Activated CD8-positive, alpha-beta memory T cell treated with anti-CD3 and anti-CD28 coated beads, Interleukin-2, amount 50 U/mL, for 4 hours (primary cell): ENCODE data around the gene KLRF2.
"Not testable (repeated sequence)": the region's sequence is repeated elsewhere in the genome, so short reads cannot be mapped to it uniquely, and the experiment has no call there.

Experiments used
- DNase-seq: peaks from one replicate; pipeline ENCODE4 v3.0.0-alpha.2; 2020

The KLRF2 gene, protein sequence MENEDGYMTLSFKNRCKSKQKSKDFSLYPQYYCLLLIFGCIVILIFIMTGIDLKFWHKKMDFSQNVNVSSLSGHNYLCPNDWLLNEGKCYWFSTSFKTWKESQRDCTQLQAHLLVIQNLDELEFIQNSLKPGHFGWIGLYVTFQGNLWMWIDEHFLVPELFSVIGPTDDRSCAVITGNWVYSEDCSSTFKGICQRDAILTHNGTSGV

DNA sequence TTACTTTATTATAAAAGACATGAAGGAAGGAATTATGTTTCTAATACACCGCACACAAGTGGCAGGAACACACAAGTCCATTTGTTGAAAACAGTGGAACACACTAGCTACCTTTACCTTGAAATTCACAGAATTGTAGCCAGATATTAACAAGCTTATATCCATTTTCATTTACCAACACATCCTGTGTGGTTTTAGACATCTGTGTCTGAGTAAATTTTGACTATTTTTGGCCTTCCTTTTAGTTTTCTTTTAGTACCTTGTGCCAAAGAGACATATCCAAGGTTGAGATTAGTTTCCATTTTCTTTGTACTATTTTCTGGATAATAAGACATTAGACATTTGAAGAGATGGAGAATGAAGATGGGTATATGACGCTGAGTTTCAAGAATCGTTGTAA lies at the start of gene KLRF2:
Gene KLRF2, plus strand, starts transcription at position 244 of the 400 bp plus-strand sequence. Its CDS starts 107 bp downstream, at position 351.
- no peak for DNase-seq

DNA sequence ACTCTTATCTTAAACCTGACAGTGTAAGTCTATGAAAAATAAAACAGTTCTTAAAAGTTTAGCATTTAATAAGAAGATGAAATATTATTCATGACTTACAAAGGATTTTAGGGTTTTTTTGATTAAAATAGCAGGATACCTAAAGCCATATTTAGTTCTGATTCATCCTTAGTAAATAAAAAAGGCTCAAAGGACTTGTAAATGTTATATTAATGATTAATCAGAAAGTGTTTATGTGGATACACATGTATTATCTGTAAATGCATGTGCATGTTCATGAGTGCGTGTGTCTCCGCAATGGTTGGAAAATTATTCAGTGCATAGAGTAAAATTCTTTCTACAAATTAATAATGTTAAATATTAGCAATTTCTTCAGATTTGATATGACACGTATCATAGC lies 49.6 kb upstream of the KLRF2 start:
- no peak for DNase-seq

DNA sequence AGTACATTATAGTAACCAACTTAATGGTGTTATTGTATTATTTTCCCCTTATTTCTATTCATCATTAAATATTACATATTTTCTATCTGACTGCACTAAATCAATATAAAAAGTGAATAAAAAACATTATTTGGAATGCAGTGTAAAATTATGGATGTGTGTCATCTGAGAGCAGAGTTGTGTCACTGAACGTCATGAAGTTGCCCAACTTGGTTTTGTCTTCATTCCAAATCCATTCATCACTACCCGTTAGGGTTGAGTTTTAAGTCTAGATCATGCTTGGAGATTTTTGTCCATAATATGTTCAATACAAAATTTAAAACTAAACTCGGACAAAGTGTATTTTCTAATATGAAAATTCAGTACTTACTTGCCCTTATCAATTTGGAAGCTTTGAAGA lies 37.9 kb upstream of the KLRF2 start:
- no peak for DNase-seq

DNA sequence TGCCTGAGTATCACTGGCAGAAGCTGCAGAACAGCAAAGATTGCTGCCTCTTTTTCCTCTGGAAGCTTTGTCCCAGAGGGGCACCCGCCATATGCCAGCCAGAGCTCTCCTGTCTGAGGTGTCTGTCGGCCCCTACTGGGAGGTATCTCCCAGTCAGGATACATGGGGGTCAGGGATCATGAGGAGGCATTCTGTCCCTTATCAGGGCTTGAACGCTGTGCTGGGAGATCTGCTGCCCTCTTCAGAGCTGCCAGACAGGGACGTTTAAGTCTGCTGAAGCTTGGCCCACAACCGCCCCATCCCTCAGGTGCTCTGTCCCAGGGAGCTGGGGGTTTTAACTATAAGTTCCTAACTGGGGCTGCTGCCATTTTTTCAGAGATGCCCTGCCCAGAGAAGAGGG lies 32.4 kb upstream of the KLRF2 start:
- no peak for DNase-seq

DNA sequence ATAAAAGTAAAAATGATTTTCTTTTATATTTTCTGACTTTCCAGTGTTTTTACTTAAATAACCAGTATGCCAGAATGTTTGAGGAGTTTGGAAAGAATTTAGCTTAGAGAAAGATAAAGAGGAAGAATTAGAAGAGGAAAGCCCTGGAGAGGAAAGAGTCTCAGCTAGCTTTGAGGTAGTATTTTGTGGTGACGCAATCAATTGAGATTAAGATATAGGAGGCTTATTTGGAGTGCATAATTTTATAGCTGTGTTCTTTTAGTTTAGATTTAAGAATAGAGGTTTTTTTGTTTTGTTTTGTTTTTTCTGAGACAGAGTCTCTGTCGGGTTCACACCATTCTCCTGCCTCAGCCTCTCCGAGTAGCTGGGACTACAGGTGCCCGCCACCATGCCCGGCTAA lies 30.2 kb upstream of the KLRF2 start:
- DNase-seq = no peak

DNA sequence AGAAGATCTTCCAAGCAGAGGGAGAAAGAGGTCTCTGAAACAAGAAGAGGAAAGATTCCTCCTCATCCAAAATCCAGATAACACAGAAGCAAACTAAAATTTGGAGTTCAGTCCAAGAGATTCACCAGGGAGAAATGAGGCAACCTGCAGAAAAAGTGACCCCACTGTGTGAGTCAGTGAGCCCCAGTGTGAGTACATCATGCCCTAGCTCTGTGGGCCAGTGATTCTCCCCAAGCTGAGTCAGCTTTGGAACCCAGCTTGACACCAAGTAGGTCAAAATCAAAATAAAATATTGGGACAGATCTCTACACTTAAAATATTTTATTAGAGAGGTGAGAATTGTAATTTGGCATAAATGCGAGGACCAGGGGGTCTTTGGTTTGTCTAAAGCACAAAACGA lies 29.4 kb upstream of the KLRF2 start:
- no peak for DNase-seq

DNA sequence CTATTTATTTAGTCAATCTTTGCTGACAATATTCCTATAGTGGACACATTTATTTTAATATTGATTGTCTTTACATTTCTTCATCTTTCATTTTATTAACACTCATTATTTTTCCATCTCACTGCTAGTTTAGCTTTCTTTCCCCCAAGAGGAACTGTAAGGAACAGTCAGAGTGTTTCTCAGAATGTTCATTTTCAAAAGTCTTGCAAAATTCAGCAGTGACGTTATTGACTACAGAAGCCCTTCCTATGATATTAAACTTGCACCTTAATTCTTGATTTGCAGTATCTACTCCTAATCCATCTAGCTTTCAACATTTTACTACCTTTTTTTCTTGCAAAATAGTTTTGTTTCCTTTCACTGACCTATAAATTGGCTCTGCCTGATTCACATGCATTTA lies 25.1 kb upstream of the KLRF2 start:
- DNase-seq = no peak

DNA sequence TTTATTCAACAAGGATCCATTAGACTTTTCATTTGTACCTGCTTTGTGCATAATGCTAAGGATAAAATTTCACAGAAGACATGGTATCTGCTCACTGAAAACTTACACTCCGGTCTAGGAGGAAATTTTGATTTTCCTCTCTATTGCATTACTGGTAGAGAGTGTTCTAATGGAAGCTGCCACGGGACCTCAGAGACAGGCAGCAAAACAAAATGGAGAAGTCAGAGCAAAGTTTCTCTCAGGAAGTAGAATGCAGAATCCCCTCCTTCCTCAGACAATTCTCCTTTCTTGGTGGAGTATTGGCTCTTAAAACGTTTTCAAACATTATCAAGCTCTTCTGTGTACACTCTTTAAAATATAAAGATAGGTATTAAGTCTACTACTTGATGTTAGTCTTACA lies 24.4 kb upstream of the KLRF2 start:
- no peak for DNase-seq

DNA sequence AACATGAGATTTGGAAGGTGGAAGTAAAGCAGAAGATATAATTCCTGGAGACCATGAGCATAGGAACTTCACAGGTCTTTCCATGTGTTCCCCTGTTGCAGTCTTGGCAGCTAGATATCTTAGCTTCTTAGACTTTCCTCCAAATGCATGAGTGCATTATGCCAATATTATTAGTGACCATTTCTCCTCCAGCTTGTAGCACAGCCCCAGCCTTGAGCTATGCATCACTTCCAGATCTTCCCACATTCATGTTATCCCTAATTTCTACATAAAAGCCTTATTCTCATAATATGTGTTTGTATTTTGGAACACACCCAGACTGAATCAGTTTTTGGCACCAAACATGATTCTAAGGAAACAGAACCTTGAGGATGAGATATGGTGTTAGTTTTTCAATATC lies 23.2 kb upstream of the KLRF2 start:
- no peak for DNase-seq

DNA sequence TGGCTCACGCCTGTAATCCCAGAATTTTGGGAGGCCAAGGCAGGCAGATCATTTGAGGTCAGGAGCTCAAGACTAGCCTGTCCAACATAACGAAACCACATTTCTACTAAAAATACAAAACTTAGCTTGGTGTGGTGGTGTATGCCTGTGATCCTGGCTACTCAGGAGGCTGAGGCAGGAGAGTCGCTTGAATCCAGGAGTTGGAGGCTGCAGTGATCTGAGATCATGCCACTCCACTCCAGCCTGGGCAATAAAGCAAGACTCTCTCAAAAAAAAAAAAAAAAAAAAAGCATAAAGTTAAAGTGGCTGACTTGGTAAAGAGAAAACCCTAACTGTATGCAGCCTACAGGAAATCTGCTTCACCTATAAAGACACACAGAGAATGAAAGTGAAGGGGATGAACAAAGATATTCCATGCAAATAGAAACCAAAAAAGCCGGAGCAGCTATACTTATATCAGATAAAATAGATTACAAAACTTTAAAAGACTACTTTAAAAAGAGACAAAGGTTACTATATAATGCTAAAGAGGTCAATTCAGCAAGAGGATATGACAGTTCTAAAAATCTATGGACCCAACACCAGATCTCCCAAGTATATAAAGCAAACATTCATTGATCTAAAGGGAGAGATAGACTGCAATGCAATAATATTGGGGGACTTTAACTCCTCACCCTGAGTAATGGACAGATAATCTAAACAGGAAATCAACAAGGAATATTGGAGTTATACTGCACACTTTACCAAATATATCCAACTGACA lies 16.2 kb upstream of the KLRF2 start:
- DNase-seq = no peak

DNA sequence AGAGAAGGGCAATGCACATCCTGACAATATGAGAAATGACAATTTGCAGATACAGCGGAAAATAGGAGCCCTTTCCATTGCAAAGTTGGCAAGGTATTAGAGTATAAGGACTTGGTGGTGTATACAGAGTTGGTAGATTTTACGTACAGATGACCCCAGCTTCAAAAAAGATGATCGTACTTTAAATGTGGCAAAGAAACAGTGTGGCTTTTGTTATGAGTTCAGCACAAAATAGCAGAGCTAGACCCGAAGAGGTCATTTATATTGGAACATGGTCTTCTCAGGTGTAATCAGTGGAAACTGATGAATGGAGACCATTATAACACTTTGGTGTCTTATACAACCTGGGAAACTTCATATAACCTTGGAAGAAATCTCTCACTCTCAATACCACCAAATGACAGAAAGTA lies 14.4 kb upstream of the KLRF2 start:
- no peak for DNase-seq

DNA sequence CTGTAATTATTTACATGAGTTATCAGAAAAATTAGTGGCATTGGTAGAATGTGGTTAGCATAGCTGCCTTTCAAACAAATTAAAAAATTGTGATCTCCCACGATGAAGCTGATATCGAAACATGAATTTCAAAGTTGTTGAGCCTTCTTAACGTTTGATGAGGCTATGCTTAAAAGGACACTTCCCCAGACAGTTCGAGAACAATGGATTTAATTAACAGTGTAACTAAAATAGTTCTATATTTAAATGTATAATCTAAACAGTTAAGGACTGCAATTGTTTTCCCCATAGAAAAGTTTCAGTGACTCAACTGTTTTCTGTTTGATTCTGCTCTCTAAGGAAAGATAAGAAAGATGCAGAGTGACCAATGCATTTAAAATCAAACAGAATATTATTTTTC lies 13.8 kb upstream of the KLRF2 start:
- no peak for DNase-seq

DNA sequence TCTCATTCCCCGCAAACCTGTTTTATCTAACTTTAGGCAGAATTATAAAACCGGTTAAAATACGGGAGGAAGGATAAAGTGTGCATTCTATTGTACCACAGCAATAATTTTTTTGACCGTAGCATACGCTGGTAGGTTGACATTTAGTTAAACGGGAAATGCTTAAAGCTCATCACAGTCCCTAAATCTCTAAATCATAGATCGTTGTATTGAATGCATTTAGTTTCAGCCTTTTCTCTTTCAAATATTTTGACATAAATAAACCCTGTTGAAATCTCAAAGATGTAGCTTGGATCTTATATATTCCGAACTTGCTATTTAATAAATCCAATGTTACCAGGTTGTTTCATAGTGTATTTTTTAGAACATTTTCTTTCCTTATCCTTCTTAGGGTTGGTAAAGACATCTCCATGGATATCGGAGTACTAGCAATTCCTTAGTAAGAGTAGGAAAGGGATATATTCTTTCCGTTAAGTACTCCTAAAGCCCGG lies 12.9 kb upstream of the KLRF2 start:
- no peak for DNase-seq

DNA sequence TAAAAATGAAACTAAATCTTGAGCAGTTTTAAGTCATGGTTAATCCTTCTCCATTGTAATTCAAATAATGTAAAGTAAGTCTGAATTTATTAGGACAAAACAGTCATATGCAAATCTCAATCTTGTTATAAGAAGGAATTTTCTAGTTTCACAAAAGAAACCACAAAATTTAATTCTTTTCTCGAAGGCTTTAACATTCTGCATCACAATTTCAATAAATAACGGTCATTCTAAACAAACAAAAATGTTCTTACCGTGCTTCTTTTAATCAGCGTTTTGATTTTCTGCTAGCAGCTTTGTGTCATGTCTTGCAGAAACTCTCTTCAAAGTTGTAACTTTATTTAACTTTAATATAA lies 12.4 kb upstream of the KLRF2 start:
- no peak for DNase-seq

DNA sequence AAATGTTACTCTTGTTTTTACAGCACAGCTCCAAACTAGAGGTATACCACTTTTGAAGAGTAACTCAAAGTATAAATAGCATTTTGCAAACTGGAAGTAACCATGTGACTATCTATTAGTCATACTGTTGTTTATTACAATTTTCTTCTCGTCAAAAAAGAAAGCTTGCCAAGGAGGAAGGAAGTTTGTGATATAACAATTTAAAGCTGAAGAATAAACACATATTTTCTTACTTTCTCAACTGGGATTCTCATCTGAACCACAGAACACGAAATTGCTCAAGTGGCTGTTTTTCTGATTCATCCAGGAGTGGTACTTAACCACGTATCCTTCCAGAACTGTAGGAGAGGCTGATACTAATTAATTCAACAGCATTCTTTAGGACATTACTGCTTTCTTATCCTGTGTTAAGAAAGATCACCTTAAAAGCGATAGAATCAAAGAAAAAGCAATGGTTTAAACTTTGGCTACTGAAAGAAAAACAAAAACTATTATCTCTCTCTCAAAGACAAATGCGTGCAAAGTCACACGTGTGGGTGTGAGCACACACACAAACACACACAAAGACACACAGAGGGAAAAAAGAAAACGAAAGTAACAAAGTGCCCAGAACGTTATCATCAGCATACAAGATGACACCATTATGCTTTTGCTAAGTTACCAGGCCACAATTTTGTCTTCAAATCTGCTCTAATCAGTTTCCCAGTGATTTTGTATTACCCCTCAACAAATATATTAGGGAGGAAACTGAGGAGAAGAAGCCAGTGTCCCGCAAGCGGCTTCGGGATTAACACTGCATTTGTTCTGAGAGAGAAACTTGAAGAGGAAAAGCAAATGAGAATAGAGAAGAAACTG lies 11.8 kb upstream of the KLRF2 start, which contains the start of gene CLEC2B:
Gene CLEC2B, minus strand, starts transcription at position 48 of the 855 bp plus-strand sequence.
- no peak for DNase-seq

DNA sequence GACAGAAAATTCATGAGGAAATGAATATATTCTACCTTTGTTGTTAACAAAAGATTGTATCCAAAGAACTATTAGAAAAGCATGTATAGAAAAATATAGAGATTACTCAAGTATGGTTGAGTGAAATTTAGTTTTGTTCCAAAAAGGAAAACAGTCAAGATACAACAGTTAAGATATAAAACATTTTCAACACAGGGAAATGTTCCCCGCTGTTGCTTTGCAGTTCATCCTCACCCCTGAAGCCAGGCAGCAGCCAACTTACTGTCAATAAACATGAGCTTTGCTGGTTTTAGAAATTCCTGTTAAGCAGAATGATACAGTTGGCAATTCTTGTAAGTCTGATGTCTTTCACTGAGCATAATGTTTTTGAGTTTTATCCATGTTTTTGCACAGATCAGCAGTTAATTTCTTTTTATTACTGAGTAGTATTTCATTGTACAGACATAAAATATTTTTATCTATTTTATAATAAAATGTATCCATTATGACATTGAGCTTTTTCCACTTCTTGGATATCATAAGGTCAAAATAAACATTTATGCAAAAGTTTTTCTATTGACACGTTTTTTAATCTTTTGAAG lies 10.9 kb upstream of the KLRF2 start:
- no peak for DNase-seq

DNA sequence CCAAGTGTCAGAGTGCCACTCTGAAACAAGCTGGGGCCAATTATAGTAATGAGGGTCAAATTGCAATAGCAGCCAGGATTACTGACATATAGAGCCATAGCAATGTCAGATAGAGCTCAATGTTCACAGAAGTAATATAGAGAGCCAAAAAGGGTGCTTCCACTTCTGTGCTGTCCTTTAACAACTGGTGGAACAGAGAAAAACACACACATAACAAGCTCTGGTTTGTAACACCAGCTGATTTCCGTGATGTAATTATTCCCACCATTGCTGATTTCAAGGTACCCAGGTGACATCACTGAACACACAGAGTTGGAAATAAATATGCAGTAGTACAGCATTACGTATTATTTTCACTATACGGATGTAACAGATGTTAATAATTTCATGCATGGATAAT lies 9.1 kb upstream of the KLRF2 start:
- DNase-seq = no peak

DNA sequence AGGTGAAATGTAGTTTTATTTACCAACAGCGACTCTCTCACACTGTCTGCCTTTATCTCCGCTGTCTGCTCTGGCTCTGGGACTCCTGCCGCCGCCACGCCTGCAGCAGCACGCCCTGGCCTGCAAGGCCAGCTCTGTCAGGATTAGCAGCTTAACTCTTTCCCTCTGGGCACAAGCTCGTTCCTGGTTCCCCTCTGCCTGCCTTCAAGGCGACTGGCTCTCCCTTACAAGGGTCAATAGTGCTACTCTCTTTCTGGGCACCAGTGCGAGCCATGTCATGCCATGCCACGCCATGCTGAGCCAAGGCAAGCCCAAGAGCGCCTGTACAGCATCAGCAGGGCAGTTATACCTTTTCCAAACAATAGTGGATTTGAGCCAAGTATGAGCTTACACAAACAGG lies 8.5 kb upstream of the KLRF2 start:
- DNase-seq = no peak

DNA sequence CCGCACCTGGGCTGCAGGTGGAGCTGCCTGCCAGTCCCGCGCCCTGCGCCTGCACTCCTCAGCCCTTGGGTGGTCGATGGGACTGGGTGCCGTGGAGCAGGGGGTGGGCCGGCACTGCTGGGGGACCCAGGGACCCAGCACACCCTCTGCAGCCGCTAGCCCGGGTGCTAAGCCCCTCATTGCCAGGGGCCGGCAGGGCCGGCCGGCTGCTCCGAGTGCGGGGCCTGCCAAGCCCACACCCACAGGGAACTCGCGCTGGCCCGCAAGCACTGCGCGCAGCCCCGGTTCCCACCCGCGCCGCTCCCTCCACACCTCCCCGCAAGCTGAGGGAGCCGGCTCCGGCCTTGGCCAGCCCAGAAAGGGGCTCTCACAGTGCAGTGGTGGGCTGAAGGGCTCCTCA lies 5.2 kb upstream of the KLRF2 start:
- not testable (repeated sequence) for DNase-seq

DNA sequence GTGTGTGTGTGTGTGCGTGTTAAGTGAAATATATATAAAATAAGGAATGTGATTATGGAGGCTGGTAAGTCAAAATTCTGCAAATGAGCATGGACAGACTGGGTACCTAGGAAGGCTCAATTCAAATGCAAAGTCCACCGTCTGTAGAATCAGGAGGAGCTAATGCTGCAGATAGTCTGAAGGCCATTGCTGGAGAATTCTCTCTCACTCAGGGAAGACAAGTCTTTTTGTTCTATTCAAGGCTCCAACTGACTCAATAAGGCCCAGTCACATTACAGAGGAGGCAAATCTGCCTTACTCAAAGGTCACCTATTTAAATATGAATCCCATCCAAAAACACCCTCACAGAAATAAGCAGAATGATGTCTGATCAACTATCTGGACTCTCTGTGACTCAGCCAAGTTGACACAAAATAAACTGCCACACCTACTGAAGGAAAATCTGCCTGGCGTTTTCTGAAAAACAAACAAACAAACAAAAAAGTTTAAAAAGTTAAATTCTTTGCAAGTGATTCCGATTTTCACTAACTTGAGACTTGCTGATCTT lies 684 bp upstream of the KLRF2 start:
- DNase-seq = no peak

DNA sequence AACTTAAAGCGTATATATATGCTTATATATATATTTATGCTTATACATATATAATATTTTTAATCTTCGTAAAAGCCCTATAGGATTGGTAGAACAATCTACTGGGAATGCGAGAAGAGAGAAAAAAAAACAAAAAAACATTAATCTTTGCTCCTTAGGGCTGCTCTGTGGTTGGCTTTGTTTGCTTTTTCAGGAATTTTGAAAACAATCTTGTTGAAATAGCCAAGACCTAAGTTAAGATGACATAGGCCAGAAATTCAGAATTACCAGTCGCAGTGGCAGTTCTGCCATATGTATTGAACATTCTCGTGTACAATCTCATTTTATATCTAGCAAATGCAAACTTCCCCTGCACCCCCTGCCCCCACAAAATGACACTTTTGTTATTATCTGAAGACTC lies 699 bp downstream of the KLRF2 start:
- no peak for DNase-seq

DNA sequence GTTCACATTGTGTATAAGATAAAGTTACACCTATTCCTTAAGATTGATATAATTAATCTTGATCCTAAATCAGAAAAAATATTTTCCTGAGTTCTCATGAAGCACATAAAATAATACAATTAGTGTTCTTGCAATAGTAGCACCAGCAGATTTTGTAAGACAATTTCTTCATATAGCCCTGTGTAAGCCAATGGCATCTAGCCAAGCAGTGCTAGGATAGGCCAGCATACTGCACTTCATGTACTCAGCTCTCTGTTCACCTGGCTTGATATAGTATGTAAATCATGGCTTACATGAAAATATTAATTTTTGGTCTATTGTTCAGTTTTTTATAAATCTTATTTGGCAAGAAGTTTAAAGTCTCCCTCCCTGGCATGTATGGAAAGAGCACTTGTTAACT lies 1.9 kb downstream of the KLRF2 start:
- no peak for DNase-seq

DNA sequence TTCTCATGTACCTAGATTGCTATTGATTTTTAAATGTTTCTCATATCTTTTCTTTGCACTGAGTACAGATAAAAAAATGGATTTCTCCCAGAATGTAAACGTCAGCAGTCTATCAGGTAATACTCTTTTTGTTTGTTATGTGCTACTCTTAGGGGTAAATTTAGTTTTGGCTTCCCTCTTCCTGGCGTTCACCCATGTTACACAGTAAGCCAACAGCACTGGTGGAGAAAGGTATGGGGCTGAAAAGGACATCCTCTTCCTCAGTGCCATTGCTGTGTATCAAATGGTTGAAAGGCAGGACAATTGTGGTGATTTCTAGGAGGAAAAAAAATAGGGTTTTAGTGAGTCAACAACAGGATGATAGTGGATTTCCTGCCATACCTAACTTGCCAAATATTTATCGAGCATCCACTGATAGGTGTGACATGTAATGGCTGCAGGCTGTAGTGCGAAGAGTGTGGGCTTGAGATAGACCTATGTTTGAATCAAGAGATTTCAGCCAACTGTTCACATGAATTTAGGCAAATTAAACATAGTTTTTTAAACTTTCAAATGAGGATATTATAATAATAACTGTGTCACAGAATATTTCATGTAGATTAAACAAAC lies 7.5 kb downstream of the KLRF2 start:
- no peak for DNase-seq
